ENCODE measurements around the gene F2RL3.

The F2RL3 gene

DNA sequence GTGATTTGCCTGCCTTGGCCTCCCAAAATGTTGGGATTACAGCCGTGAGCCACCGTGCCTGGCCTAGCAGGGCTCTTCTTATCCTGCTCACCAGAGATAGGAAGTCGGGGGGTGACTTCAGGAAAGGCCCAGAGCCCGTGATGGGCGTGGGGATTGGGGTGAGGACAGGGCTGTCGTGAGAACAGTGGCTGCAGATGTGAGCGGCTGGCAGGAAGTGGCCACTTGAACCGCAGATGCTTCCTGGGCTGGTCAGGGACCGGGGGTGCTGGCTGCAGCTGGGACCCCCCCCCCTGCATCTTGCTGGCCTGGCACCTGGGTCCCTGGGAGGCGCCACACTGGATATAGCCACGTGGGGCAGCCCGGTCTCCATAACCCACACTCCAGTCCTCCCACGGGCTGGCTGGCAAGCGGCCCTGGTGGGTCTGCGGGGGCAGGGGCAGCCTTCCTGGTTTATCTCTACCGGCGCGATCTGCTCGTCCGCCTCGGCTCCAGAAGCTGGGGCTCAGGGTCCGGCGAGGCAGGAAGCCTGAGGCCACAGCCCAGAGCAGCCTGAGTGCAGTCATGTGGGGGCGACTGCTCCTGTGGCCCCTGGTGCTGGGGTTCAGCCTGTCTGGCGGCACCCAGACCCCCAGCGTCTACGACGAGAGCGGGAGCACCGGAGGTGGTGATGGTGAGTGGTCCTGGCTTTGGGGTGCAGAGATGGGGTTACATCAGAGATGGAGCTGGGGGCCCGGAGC is at the start of gene F2RL3:
TSS of gene F2RL3 (plus strand) at position 371 of the 737 bp plus-strand sequence. CDS start at position 562, 191 bp downstream.
- no peak within 1 kb of the TSS for H3K27ac Mint-ChIP-seq
- H3K4me1 Mint-ChIP-seq (ENCODE audit: low read depth), result peaks cover 18% of the 10 kb centered on the region
- peaks cover 2% of the 10 kb centered on the region for H3K27me3 Mint-ChIP-seq
- no peak within 1 kb of the TSS for H3K4me3 Mint-ChIP-seq
- H3K9me3 Mint-ChIP-seq (ENCODE audit: low read depth), result no peaks in the 10 kb centered on the region
- H3K36me3 Mint-ChIP-seq, result no peaks in the 10 kb centered on the region

DNA sequence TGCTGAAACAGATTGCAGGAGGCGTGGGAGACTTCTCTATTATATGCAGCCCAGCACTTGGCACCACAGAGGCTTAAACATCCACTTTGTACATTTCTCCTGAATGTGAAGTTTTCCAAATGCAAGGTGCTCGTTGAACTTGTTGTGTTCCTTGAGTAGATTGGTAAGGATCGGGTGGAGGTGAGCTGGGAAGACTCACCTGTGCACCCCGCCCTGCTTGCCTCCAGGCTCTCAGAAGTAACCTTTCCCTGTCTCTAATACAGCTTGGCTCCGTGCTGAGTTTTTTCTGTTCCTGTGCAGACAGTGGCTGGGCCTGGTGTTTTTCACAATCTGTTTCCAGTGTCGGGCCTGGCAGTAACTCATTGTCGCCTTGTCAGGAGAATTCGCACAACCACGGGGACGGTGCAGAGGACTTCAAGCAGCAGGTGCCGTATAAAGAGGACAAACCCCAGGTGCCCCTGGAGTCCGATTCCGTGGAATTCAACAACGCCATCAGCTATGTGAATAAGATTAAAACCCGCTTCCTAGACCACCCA is 47.3 kb upstream of the F2RL3 start:
- H3K4me3 Mint-ChIP-seq, result no peak overlapping the region
- no peaks in the 10 kb centered on the region for H3K9me3 Mint-ChIP-seq (ENCODE audit: low read depth)
- peaks cover 3% of the 10 kb centered on the region for H3K36me3 Mint-ChIP-seq
- H3K27me3 Mint-ChIP-seq, result no peaks in the 10 kb centered on the region
- no peak overlapping the region for H3K27ac Mint-ChIP-seq
- H3K4me1 Mint-ChIP-seq (ENCODE audit: low read depth), result peaks cover 5% of the 10 kb centered on the region

DNA sequence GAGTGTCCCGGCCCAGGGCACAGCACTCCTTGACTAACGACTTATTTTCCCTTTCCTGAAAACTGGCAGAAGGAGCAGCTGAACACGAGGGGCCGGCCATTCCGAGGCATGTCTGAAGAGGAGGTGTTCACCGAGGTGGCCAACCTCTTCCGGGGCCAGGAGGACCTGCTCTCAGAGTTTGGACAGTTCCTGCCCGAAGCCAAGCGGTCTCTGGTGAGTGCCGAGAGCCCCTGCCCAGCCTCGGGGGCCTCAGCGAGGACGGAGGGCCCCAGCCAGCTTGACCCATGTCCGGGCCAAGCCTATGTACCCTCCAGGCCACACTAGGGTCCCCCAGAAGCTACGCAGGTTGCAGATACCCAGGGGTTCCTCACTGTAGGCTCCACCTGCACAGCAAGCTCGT is 41.9 kb upstream of the F2RL3 start:
- Mint-ChIP-seq H3K4me1 (ENCODE audit: low read depth) (peaks cover 1% of the 10 kb centered on the region), H3K27ac (no peak overlapping the region), H3K27me3 (no peaks in the 10 kb centered on the region), H3K9me3 (ENCODE audit: low read depth) (no peaks in the 10 kb centered on the region), H3K36me3 (peaks cover 6% of the 10 kb centered on the region), H3K4me3 (no peak overlapping the region)

DNA sequence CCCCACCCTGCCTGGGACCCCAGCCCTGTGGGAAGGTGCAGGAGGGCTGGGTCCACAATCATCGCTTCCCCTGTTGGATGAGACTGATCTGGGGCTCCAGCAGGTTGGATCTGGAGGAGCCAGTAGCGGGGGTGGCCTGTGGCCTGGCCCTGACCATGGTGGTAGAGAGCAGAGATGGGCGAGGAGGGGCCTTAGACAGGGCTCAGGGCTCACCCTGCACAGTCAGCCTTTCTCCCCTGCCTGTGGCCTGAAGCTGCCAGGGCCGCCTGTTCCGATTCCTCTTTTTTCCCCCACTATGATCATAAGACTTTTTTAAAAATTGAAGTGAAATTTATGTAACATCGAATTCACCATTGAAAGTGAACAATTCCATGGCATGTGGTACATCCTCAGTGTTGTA is 41.4 kb upstream of the F2RL3 start:
- Mint-ChIP-seq H3K36me3 (peaks cover 6% of the 10 kb centered on the region), H3K4me3 (no peak overlapping the region), H3K27ac (no peak overlapping the region), H3K4me1 (ENCODE audit: low read depth) (peaks cover 1% of the 10 kb centered on the region), H3K9me3 (ENCODE audit: low read depth) (no peaks in the 10 kb centered on the region), H3K27me3 (no peaks in the 10 kb centered on the region)

DNA sequence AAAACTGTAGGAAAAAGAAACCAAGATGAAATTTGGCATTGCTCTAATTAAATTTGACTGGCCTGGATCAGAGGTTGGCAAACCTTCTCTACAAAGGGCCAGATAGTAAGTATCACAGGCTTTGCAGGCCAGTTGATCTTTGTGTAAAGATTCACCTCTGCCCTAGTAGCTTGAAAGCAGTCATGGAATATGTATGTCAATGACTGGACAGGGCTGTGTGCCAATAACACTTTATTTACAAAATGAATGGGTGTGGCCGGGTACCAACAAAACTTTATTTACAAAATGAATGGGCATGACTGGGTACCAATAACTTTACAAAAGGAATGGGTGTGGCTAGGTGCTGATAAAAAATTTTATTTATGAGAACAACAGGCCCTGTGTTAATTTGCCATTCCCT is 39.6 kb upstream of the F2RL3 start:
- Mint-ChIP-seq H3K27ac (no peak overlapping the region), H3K9me3 (ENCODE audit: low read depth) (no peaks in the 10 kb centered on the region), H3K4me3 (no peak overlapping the region), H3K36me3 (peaks cover 6% of the 10 kb centered on the region), H3K27me3 (no peaks in the 10 kb centered on the region), H3K4me1 (ENCODE audit: low read depth) (no peaks in the 10 kb centered on the region)

DNA sequence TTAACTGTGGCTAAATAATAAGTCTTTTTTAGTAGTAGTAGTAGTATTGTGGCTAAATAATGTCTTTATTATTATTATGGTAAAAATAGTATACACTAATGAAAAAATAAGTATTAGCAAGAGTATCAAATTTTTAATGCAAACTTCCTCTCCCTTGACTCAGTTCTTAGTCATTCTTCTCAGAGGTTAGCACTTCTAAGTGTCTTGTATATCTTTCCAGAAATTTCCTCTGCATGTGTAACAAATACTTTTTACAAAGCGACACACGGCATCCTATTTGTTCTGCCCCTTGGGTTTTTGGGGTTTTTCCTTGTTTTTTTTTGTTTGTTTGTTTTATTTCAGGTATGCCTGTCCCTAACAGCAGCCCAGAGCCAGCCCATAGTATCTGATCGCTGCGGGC is 38.7 kb upstream of the F2RL3 start:
- Mint-ChIP-seq H3K9me3 (ENCODE audit: low read depth) (no peaks in the 10 kb centered on the region), H3K36me3 (peaks cover 6% of the 10 kb centered on the region), H3K27ac (no peak overlapping the region), H3K27me3 (no peaks in the 10 kb centered on the region), H3K4me3 (no peak overlapping the region), H3K4me1 (ENCODE audit: low read depth) (no peaks in the 10 kb centered on the region)

DNA sequence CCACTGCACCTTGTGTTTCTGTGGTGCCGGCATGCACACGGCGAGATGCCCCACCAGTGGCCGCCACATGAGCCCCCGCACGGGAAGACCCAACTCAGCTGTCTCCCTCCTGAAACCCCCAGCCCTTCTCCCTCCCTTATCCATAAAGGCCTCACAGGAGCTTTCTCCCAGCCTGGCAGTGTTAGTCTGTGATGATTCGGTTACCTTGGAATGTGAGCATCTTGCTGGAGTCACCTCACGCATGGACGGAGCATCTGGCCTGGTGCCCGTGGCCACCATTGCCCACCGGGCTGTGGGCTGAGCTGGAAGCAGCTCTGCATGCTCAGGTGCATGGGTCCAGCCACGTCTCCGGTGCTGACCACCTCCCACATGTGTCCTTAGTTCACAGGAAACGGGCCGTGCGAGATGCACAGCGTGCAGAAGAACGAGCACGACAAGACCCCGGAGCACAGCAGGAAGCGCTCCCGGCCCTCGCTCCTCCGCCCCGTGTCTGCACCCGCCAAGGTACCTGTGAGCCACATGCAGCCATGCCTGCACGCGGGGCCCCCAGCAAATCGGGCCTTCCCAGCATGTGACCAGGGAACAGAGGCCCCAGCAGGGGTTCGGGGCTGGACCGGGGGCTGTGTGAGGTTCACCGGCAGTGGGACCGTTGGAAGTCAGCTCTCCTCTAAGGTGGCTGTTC is 37.6 kb upstream of the F2RL3 start:
- Mint-ChIP-seq H3K4me3 (no peak overlapping the region), H3K27ac (no peak overlapping the region), H3K9me3 (ENCODE audit: low read depth) (no peaks in the 10 kb centered on the region), H3K36me3 (peaks cover 6% of the 10 kb centered on the region), H3K4me1 (ENCODE audit: low read depth) (no peaks in the 10 kb centered on the region), H3K27me3 (no peaks in the 10 kb centered on the region)

DNA sequence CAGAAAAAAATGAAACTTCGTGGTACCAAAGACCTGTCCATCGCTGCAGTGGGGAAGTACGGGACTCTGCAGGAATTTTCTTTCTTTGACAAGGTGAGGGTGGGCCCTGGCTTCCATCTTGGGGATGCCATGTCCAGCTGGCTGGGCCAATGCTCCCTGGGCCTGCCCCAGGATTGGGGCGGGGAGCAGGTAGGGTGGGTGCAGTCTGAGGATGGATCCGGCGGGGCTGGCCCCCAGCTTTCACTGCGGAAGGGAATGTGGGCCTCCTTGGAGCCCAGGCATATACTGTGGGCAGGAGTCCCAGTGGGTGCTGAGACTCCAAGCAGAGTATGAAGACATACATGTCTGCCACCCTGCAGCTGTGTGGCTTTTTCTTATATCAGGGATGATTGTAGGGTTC is 35.7 kb upstream of the F2RL3 start:
- peaks cover 3% of the 10 kb centered on the region for H3K36me3 Mint-ChIP-seq
- H3K4me3 Mint-ChIP-seq, result no peak overlapping the region
- H3K4me1 Mint-ChIP-seq (ENCODE audit: low read depth), result no peaks in the 10 kb centered on the region
- no peaks in the 10 kb centered on the region for H3K9me3 Mint-ChIP-seq (ENCODE audit: low read depth)
- no peak overlapping the region for H3K27ac Mint-ChIP-seq
- H3K27me3 Mint-ChIP-seq, result no peaks in the 10 kb centered on the region

DNA sequence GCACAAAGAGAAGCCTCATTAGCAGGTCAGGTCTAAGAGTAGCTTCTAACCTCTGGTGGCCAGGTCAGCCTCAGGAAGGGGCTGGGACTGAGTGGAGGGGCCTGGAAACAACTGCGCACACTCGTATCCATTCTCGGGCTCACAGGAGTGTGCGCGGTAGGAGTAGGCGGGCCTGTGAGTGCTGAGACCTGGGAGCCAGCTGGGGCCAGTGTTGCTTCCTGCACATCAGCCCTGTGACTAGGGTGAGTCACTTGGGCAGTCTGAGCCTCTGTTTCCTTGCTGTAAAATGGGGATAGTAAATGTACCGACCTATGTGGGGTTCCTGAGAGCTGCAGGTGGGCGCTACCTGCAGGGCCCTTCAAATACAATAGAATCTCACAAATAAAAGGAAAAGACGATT is 32.7 kb upstream of the F2RL3 start:
- H3K9me3 Mint-ChIP-seq (ENCODE audit: low read depth), result no peaks in the 10 kb centered on the region
- H3K27ac Mint-ChIP-seq, result no peak overlapping the region
- no peaks in the 10 kb centered on the region for H3K27me3 Mint-ChIP-seq
- H3K4me3 Mint-ChIP-seq, result no peak overlapping the region
- no peaks in the 10 kb centered on the region for H3K4me1 Mint-ChIP-seq (ENCODE audit: low read depth)
- peaks cover 2% of the 10 kb centered on the region for H3K36me3 Mint-ChIP-seq

DNA sequence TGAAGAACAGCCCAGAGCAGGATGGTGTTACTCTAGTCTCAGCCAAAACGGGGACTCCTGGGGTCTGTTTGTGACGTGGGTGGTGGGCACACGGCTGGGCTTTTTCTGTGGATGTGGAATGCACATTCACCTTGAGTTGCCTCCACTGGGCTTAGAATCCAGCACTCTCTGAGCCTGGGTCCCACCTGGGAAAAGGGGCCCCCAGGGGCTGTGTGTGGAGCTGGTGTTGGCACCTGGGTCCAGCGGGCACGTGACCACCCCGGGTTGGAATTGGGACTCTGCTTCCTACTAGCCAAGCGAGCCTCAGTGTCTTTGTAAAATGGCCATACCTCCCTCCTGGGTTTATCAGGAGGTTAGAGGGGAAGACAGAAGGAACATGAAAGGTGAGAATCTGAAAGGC is 29.2 kb upstream of the F2RL3 start:
- Mint-ChIP-seq H3K4me3 (no peak overlapping the region), H3K27me3 (no peaks in the 10 kb centered on the region), H3K36me3 (peaks cover 4% of the 10 kb centered on the region), H3K9me3 (ENCODE audit: low read depth) (no peaks in the 10 kb centered on the region), H3K27ac (no peak overlapping the region), H3K4me1 (ENCODE audit: low read depth) (no peaks in the 10 kb centered on the region)

DNA sequence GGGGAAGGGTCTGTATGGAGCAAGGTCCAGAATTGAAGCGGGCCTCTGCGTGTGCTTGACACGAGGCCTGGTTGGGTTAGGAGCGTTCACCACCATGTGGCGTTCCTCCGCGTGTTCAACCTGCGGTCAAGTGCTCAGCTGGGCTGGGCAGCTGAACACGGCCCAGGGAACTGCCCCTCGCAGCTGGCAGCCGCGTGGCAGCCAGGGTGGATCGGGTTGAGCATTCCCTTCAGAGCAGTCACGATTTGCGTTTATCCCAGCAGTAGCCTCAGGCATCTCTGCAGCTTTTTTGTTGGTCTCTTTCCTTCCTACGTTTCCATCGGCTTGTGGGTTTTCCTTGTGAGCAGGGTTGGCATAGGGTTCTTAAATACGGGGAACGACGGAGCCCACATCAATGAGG is 28.7 kb upstream of the F2RL3 start:
- Mint-ChIP-seq H3K4me1 (ENCODE audit: low read depth) (no peaks in the 10 kb centered on the region), H3K36me3 (peaks cover 4% of the 10 kb centered on the region), H3K27me3 (no peaks in the 10 kb centered on the region), H3K9me3 (ENCODE audit: low read depth) (no peaks in the 10 kb centered on the region), H3K4me3 (no peak overlapping the region), H3K27ac (no peak overlapping the region)

DNA sequence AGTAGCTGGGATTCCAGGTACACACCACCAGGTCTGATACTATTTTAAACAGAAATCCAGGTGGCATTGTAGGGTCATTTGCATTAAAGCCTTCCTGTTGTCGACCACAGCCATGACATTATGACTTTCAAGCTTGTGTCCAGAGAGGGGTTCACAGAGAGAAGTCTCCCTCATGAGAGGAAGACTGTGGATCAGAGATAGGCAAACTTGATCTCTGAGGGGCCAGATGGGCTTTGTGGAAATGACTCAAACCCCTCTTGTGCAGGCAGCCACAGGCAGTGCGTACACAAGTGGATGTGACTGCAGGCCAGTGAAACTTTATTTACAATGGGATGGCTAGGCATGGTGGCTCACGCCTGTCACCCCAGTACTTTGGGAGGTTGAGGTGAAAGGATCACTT is 27.8 kb upstream of the F2RL3 start:
- H3K27me3 Mint-ChIP-seq, result no peaks in the 10 kb centered on the region
- H3K36me3 Mint-ChIP-seq, result peaks cover 4% of the 10 kb centered on the region
- no peak overlapping the region for H3K4me3 Mint-ChIP-seq
- no peaks in the 10 kb centered on the region for H3K9me3 Mint-ChIP-seq (ENCODE audit: low read depth)
- no peaks in the 10 kb centered on the region for H3K4me1 Mint-ChIP-seq (ENCODE audit: low read depth)
- H3K27ac Mint-ChIP-seq, result no peak overlapping the region

DNA sequence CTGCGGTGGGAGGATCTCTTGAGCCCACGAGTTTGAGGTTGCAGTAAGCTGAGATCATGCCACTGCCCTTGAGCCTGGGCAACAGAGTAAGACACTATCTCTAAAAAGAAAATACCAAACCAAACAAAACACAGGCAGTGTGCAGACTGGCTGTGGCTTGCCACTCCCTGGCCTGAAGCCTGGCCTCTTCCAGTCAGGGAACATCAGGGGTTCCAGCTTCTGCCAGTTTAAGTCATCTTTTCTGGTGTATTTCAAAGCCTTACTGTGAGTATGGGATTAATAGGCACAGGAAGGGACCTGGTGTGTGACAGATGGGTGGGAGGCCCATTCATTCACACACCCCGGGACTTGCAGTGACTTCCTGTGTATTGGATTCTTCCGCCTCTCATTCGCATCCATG is 27.0 kb upstream of the F2RL3 start:
- Mint-ChIP-seq H3K4me3 (no peak overlapping the region), H3K27ac (no peak overlapping the region), H3K27me3 (no peaks in the 10 kb centered on the region), H3K4me1 (ENCODE audit: low read depth) (no peaks in the 10 kb centered on the region), H3K36me3 (peaks cover 7% of the 10 kb centered on the region), H3K9me3 (ENCODE audit: low read depth) (no peaks in the 10 kb centered on the region)

DNA sequence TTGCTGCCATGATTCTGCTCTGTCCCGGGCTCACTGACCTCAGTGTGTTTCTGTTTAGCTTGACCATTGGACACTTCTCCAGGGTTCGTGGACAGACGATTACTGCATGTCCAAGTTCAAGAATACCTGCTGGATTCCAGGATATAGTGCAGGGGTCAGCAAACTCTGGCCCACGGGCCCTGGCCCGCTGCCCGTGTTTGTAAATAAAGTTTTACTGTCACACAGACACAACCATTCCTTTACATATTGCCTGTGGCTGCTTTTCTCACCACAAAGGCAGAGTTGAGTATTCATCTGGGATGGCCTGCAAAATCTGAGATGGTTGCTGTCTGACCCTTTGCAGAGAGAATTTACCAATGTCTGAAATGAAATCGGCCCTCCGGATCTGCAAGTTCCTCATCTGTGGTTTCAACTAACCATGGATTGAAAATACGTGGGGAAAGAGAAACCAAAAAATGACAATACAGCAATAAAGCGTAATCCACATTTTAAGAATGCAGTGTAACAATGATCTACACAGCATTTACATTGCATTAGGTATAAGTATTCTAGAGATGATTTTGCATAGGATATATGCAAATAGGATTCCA is 25.9 kb upstream of the F2RL3 start:
- no peaks in the 10 kb centered on the region for H3K4me1 Mint-ChIP-seq (ENCODE audit: low read depth)
- no peaks in the 10 kb centered on the region for H3K9me3 Mint-ChIP-seq (ENCODE audit: low read depth)
- H3K4me3 Mint-ChIP-seq, result no peak overlapping the region
- no peaks in the 10 kb centered on the region for H3K27me3 Mint-ChIP-seq
- H3K36me3 Mint-ChIP-seq, result peaks cover 7% of the 10 kb centered on the region
- H3K27ac Mint-ChIP-seq, result no peak overlapping the region

DNA sequence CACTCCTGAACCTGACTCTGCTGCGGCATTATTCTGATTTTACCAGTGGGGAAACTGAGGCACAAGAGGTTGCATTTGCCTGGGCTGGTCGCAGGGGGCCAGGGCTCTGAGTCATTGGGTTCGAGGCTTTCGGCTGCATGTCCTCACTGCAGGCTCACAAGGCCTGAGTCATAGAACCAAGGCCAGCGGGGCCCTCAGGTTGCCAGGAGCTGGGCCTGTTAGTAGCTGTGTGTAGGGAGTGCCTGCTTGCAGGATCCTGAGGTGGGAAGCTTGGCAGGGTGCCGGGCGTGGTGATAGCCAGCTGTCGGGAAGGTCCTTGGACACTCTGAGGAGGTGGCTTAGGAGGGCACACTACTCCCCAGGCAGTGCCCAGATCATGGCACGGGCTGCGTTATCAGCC is 21.6 kb upstream of the F2RL3 start:
- Mint-ChIP-seq H3K4me3 (no peak overlapping the region), H3K4me1 (ENCODE audit: low read depth) (no peaks in the 10 kb centered on the region), H3K36me3 (peaks cover 5% of the 10 kb centered on the region), H3K27me3 (no peaks in the 10 kb centered on the region), H3K27ac (no peak overlapping the region), H3K9me3 (ENCODE audit: low read depth) (no peaks in the 10 kb centered on the region)
